Fibroblast of villous mesenchyme (primary cell): ENCODE measurements around the gene FRMD6. TPM values are rescaled to one million over a fixed set of nuclear protein-coding genes. Genes with fewer than 3 reads are reported as not detected.

Source experiments
- DNase-seq: peaks from one replicate; pipeline ENCODE4 v3.0.0-alpha.2; 2010; ENCODE audit warnings: low read depth
- H3K4me3 ChIP-seq: 2 replicates; pipeline ENCODE4 v1.5.1; 2011; ENCODE audit warnings: low read depth, mild to moderate bottlenecking, low read length
- CTCF ChIP-seq: IDR thresholded peaks from 2 replicates; pipeline ENCODE4 v1.5.1; 2012; ENCODE audit warnings: low read depth, mild to moderate bottlenecking, low read length; ENCODE audit not compliant: insufficient read depth
- total RNA-seq: library from RNA; depleted of rRNA; stranded (reverse); fragments of >200 nt; gene quantifications from 2 replicates; pipeline ENCODE4 v1.2.3, GENCODE V29; 2012

FRMD6 gene
- total RNA-seq, 1 donor, result 524 TPM

GRCh38 chr14:51661504-51661903, 9.8 kb downstream of the FRMD6 start:
- TF ChIP-seq CTCF, result no peak
- no peak overlapping the region for H3K4me3 ChIP-seq
- no peak for DNase-seq

- DNase-seq, result no peak
- TF ChIP-seq CTCF, result no peak
- H3K4me3 ChIP-seq, result no peak overlapping the region
These were observed 12.1 kb downstream of the FRMD6 start for GRCh38 chr14:51663783-51664326.

GRCh38 chr14:51666070-51666469, 14.4 kb downstream of the FRMD6 start:
- DNase-seq, result no peak
- TF ChIP-seq CTCF, result no peak
- H3K4me3 ChIP-seq, result no peak overlapping the region

GRCh38 chr14:51666826-51667225, 15.1 kb downstream of the FRMD6 start:
- H3K4me3 ChIP-seq, result no peak overlapping the region
- no peak for TF ChIP-seq CTCF
- no peak for DNase-seq

GRCh38 chr14:51668870-51669269, 17.2 kb downstream of the FRMD6 start:
- no peak overlapping the region for H3K4me3 ChIP-seq
- DNase-seq, result no peak
- no peak for TF ChIP-seq CTCF

GRCh38 chr14:51674294-51675002, 22.7 kb downstream of the FRMD6 start:
- TF ChIP-seq CTCF, result no peak
- H3K4me3 ChIP-seq, result no peak overlapping the region
- DNase-seq, result peak; percentile 59

GRCh38 chr14:51676549-51676948, 24.8 kb downstream of the FRMD6 start:
- no peak overlapping the region for H3K4me3 ChIP-seq
- no peak for DNase-seq
- TF ChIP-seq CTCF, result no peak
